ENCODE data around the gene ZNF207.
A peak's percentile ranks its signal among the peaks of the same experiment; 100 is the strongest.
"Not testable (repeated sequence)": the region's sequence is repeated elsewhere in the genome, so short reads cannot be mapped to it uniquely, and the experiment has no call there.

The ZNF207 gene

DNA sequence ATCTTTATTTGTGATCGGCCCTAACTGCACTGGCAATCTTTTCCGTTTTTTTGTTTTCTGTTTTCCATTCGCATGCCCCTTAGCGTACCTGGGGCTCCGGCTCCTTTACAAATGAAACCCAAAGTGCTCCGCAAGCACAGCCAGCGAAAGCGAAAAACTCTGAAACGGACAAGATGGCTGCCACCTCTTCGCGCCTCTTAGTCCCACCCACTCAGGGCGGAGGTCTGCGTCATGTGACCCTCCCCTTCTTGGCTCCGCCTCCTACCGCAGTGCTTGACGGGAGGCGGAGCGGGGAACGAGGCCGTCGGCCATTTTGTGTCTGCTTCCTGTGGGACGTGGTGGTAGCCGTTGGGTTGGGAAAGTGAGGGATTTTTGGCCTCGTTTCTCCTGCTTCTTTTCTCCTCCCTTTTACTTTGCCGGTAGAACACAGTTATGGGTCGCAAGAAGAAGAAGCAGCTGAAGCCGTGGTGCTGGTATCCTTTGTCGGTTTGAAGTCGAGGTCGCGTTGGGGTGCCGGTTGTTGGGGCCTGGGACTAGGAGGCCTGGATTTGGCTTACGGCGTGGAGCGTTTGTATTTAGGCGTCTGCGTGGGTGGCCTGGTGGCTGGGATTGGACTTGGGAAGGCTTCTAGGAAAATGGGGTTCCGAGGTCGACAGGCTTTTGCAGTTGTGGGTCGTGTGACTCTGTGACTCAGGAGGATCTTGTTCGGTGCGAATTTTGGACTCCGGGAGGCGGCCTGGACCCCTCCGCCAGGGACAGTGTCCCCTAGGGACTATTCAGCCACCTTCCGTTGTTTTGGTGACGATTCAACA, at the start of gene ZNF207:
Gene ZNF207, plus strand, starts transcription at position 304 of the 812 bp plus-strand sequence. Its CDS starts 129 bp downstream, at position 433.
- DNase-seq (ENCODE audit: insufficient read length, low spot score) (peak; percentile 65), FAIRE-seq (peak; percentile 98)

DNA sequence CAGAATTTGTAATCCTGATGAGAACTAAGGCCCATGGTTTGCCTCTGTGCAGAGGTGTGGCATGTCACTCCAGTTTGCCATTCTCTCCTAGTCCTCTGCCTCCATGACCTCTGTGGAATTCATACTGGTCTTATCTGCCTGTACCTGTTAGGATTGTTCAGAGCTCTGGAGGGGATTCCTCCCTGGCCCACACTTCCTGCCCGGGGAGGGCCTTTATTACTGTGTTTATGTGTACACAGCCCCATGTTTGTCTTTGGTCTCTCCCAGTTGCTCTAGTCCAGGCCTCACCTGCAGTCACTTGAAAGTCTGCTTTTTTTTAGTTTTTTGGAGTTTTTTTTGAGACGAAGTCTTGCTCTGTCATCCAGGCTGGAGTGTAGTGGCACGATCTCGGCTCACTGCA, 47.9 kb upstream of the ZNF207 start:
- DNase-seq (ENCODE audit: insufficient read length, low spot score) (no peak), FAIRE-seq (no peak)

DNA sequence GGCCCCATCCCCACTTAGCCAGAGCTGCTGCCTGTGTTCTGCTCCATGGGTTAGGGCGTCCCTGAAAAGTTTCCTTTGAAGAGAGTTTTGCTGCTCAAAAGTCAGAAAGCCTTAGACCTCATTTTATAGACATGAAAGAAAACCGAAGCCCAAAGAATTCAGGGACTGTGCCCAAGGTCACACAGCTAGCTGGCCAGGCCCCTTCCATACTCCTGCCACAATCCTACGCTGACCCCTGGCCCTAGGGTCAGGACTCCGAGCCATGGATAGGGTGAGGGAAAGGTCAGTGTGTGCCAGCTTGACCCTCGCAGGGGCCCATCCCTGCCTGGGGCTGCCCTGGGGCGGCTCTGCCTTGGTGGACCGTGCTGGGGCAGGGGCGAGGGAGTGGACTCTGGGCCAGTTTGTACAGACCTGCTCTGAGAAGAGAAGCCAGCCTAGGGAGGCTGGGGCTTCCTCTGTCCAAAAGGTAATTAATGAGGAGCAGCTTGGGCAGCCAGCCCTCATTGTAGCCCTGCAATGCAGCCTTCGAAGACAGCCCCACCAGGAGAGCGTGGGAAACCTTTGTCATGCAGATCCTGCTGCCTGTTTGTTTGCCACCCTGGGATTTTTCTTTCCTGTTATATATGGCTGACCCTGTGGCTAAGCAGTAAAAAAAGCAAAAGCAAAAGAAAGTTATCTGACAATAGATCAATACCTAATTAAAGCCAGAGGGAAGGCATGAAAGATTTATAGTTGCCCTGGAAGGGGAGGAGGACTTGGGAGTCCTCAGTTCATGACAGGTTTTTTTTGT, 46.9 kb upstream of the ZNF207 start:
- FAIRE-seq (no peak), DNase-seq (ENCODE audit: insufficient read length, low spot score) (no peak)

DNA sequence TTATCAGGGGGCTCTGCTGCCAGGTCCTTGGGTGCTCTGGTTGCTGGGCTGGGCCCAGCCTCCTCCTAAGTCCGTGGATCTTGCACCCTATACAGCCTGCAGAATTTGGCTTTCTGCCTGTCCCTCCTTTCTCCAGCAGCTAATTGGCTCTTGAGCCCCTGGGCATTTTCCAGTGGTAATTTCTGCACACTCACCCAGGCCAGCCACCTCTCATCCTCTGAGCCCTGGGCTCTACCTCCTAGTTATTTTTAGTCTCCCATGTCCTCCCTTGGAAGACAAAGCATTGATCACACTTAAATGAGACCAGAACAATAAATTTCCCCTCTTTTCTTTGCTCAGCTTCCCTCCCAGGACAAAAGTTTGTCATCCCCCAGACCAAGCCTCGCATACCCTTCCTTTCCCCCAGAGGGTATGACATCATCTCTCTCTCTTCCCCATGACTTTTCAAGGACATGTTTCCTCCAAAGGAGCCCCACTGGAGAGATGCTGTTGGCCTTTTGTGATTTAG, 46.1 kb upstream of the ZNF207 start:
- FAIRE-seq (no peak), DNase-seq (ENCODE audit: insufficient read length, low spot score) (no peak)

DNA sequence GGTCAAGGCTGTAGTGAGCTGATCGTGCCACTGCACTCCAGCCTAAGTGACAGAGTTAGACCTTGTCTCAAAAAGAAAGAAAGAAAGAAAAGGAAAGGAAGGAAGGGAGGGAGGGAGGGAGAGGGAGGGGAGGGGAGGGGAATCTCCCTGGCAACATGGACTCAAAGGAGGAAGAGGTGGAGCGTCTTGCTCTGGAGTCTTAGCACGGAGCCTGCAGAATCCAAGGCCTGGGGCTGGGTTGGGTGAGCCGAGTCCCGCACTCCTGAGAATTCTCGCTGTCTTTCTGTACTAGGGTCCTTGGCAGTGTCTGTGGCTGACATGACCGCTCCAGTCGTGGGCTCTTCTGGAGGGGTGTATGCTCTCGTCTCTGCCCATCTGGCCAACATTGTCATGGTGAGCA, 44.9 kb upstream of the ZNF207 start:
- FAIRE-seq (no peak), DNase-seq (ENCODE audit: insufficient read length, low spot score) (no peak)

DNA sequence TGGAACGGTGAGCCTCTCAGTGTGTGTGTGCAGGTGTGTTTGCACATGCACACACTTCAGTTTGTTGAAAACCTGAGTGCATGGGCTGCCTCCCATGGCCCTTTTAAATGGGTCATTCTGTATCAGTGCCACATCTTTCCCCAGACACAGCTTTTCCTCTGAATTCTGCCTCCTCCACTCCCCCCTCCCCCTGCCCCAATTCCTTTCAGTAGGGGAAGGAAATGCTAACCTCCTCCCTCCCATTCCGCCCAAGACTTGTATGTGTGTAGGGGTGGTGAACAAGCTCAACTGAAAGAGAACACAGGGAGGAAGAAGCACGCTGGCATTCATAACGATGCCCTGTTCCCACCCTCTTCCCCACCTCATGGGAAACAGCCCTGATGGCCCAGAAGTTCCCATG, 42.3 kb upstream of the ZNF207 start:
- FAIRE-seq, result no peak

DNA sequence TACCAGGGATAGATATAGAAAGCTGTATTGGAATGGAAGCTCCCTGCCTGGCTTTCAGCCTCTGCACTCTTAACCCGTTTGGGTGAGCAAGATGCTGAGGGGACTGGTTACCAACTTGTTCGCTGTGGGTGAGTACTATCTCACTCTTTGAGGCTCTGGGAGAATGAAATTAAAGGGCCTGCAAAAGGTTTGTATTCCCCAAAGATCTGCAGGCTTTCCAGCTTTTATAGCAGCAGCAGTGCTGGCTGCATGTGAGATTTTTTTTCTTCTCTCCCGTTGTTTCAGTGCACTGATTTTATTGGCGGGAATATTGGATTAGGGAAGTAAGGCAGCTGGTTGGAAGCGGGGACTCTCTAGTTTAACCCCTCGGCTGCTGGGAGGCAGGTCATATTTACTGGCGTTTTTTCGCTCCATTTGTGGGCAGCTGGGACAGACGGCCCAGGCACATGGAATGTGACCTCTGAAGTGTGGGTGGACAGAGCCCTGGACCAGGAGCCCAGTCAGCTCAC, 38.9 kb upstream of the ZNF207 start:
- no peak for FAIRE-seq
- DNase-seq (ENCODE audit: insufficient read length, low spot score), result no peak

More for the DNA sequence above, 42.3 kb upstream of the ZNF207 start:
- no peak for DNase-seq (ENCODE audit: insufficient read length, low spot score)

DNA sequence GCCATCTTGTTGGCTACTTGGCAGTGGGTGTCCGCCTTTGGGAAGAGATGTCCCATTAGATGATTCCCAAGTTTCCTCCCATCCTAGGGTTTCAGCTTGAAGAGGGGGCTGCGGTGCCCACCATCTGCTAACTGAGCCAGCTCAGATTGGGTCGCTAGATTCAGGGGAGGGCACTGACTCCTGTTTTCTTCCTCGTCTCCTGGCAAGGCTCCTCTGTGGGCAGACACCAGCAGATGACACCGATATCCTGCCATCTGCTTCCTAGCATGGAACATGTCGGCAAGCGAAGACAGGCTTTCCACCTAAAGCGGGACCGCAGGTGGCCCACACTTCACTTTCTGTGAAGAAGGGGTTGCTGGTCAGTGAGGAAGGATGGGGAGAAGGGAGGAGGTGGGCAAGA, 35.3 kb upstream of the ZNF207 start:
- DNase-seq (ENCODE audit: insufficient read length, low spot score), result no peak
- FAIRE-seq, result no peak

DNA sequence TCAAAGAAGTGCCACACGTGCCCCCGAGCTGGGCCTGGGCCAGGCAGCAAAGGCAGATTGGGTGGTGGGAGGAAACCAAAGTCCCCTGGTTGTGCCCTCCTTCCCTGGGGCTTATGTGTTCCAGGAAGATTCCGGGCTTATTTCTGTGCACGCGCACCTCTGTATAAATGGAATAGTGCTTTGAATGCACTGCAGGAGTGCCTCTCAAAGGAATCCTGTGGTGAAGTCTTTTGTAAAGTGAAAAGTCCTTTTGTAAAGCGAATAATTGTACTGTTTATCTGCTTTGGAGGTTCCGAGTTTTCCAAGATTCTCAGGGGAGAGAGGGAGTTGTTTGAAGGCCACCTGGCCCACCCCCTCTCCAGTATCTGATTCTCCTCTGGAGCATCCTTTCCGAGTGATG, 34.8 kb upstream of the ZNF207 start:
- FAIRE-seq, result no peak
- no peak for DNase-seq (ENCODE audit: insufficient read length, low spot score)

DNA sequence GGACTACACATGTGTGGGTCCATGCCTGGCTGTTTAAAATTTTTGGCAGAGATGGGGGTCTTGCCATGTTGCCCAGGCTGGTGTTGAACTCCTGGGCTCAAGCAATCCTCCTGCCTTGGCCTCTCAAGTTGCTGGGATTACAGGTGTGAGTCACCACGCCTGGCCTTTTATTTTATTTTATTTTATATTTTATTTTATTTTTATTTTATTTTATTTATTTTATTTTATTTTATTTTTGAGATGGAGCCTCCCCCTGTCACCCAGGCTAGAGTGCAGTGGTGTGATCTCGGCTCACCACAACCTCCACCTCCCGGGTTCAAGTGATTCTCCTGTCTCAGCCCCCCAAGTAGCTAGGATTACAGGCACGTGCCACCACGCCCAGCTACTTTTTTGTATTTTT, 33.3 kb upstream of the ZNF207 start:
- not testable (repeated sequence) for DNase-seq (ENCODE audit: insufficient read length, low spot score); FAIRE-seq

DNA sequence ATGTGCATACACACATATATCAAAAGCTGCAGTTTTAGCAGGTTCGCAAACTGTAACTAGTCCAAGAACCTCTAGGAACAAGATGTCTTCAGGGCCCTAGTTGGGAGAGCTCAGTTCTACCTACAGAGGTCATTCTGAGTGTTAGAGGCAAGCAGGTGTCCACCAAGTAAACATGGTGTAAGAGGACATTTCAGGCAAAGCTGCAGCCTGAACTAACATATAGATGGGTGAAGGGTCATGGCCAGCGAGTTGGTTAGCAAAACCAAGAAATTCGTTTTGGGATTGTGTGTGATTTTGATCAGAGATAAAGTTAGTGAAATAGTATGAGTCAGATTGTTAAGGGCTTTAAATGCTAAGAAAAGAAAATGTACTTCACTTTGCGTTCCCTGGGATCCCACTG, 32.6 kb upstream of the ZNF207 start:
- FAIRE-seq (no peak), DNase-seq (ENCODE audit: insufficient read length, low spot score) (no peak)

DNA sequence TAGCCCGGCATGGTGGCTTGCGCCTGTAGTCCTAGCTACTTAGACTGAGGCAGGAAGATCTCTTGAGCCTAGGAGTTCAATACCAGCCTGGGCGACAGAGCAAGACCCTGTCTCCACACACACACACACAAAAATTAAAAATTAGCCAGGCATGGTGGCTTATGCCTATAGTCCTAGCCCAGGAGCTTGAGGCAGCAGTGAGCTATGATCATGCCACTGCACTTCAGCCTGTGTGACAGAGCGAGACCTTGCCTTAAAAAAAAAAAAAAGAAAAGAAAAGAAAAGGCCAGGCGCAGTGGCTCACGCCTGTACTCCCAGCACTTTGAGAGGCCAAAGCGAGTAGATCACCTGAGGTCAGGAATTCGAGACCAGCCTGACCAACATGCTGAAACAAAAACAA, 31.9 kb upstream of the ZNF207 start:
- FAIRE-seq (no peak), DNase-seq (ENCODE audit: insufficient read length, low spot score) (no peak)

DNA sequence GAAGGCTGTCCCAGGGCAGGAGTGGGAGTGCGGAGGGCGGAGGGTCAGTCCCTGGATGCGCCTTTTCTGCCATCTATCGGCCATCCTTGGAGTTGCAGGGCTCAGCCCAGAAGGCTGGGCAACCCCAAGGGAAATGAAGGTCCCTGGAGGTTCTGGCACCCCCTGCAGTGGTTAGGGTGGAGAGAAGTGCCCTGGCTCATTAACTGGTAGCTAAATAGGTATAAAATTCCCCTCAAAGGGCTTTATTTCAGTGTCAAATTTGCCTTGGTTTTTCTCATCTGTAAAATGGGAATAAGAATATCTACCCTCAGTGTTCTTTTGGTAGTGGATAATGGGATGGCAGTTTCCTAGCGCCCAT, 30.4 kb upstream of the ZNF207 start:
- DNase-seq (ENCODE audit: insufficient read length, low spot score) (peak; percentile 72), FAIRE-seq (peak; percentile 93)

DNA sequence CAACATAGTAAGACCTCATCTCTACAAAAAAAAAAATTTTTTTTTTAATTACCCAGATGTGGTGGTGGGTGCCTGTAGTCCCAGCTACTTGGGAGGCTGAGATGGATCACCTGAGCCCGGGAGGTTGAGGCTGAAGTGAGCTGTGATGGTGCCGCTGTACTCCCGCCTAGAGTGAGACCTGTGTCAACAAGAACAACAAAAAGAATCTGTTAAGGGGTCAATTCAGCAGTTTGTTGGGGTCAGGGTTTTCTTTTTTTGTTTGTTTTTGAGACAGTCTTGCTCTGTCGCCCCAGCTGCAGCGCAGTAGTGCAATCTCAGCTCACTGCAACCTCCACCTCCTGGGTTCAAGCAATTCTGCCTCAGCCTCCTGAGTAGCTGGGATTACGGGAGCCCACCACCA, 29.9 kb upstream of the ZNF207 start:
- not testable (repeated sequence) for DNase-seq (ENCODE audit: insufficient read length, low spot score); FAIRE-seq

DNA sequence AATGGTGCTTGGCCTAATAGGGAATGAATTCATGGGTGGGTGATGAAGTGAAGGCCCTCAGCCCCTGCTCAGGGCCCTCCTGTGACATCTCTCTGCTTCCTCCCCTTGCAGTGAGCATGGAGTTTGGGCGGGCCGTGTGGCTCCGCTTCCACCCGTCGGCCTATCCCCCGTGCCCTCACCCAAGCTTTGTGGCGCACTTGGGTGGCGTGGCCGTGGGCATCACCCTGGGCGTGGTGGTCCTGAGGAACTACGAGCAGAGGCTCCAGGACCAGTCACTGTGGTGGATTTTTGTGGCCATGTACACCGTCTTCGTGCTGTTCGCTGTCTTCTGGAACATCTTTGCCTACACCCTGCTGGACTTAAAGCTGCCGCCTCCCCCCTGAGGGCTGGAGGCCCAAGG, 29.1 kb upstream of the ZNF207 start:
- FAIRE-seq (no peak), DNase-seq (ENCODE audit: insufficient read length, low spot score) (no peak)

DNA sequence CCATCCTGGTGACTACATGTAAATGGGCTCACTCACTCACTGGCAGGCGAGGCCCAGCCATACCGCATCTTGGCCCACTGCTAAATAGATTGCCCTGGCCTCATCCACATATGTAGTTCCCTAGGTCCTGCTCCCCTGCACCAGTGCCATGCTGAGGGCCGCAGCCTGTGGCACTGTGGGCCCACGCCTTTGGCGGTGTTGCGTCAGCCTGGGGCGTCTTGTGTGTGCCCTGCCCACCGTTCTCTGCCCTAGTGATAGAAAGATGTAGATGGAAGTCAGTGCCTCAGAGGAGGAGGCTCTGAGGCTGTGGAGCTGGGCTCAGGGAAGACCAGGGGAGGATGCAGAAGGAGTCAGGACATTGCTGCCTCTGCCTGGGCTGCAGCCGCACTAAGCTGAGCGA, 26.9 kb upstream of the ZNF207 start:
- DNase-seq (ENCODE audit: insufficient read length, low spot score), result no peak
- no peak for FAIRE-seq

DNA sequence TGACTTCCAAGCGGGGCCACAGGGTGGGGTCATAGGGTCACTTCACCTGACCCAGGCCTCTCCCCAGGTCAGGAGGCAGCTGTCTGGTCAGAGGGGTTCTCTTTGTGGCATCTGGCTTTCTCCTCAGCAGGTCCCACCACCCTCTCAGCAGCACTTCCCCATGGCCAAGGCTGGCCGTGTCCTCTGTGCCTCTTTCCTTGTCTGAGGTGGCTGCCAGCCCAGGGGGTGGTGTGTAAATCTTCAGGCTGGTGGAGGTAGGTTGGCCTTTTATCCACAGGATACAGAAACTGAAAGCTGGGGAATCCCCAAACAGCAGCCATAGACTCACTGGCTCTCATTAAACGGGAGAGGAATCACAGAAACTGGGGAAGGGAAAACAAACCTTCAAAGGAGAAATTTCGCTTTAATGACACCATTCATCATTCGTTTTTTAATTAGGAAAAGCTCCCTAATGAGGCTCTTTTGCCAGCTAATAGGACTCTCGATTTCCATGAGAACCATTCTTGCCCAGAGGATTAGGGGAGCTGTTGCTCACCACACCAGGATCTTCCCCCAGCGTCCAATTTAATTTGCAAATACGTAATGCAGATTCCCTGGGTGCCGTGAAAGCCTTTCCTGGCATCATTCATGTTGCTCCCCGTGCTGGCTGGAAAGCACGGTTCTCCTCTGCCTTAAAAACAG, 26.0 kb upstream of the ZNF207 start:
- FAIRE-seq (no peak), DNase-seq (ENCODE audit: insufficient read length, low spot score) (no peak)

DNA sequence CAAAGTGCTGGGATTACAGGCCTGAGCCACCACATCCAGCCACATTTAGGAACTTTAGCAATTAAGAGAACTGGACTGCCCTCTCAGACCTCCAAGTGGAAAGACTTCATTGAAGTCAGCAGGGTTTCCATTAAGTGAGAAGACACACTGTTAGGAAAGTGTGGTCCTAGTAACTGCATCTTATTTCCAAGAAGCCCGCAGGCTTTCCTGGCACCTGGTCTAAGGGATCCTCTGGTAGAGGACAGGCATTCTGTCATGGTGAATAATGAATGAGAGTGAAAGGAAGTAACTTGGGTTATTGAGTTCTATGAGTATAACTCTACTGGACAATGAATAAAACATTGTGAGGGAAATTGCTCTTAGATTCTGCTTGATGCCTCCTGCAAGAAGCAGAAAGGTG, 22.0 kb upstream of the ZNF207 start:
- no peak for FAIRE-seq
- DNase-seq (ENCODE audit: insufficient read length, low spot score), result no peak

DNA sequence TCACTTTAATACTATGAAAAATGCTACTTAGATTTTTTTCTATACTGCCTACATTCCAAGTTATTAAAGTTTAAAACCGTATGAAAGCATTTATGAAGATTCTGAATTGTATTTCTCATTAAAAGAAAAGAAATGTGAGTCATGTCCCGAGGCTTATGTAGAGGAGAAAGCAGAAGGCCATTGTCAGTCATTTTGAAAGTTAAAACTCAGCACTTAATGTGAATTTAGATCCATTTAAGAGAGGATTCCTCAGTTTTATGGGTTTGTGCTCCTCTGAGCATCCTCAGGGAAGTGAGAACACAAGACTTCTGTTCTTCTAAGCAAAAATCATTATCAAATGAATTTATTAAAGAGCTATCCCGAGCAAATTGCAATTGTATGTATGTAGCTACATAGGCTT, 19.8 kb upstream of the ZNF207 start:
- FAIRE-seq, result no peak
- no peak for DNase-seq (ENCODE audit: insufficient read length, low spot score)

DNA sequence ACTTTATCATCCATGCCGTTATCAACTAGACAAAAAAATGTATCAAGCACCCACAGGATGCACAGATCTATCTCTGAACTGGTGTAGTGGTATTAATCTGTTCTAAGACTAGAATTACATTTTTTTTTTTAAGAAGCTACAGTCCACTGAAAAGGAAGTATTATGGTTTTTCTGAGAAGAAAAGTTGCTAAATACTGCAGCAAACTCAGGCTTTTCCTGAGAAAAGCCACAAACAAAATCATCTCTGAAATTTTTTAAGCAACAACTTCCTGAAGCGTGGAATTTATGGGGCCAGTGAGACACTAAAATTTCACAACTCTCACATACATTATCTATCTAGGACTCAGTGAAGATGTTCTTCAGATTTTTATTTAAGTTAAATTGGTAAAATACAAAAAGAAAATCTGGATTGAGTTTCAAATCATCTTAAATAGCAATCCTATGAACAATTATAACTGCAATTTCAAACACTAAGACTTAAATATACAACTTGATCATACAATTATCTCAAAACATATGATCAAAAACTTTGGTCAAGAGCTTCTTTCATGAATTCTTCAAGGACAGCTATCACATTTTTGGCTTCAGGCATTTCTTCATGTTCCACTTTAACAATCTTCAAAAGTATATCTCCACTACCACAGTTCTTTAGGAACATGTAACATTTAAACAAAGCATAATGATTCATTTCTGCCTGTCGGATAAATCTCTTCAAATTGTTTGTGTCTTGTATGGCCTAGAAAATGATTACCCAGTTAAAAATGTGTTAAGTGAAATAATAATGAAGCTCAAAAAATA, 18.5 kb upstream of the ZNF207 start:
- no peak for DNase-seq (ENCODE audit: insufficient read length, low spot score)
- FAIRE-seq, result no peak
